ENCODE measurements around the gene GPD2. TPM values are rescaled to one million over a fixed set of nuclear protein-coding genes. Genes with fewer than 3 reads are reported as not detected.

Gene GPD2
- 48.6 and 49.7 TPM in 2 replicates for total RNA-seq

DNA sequence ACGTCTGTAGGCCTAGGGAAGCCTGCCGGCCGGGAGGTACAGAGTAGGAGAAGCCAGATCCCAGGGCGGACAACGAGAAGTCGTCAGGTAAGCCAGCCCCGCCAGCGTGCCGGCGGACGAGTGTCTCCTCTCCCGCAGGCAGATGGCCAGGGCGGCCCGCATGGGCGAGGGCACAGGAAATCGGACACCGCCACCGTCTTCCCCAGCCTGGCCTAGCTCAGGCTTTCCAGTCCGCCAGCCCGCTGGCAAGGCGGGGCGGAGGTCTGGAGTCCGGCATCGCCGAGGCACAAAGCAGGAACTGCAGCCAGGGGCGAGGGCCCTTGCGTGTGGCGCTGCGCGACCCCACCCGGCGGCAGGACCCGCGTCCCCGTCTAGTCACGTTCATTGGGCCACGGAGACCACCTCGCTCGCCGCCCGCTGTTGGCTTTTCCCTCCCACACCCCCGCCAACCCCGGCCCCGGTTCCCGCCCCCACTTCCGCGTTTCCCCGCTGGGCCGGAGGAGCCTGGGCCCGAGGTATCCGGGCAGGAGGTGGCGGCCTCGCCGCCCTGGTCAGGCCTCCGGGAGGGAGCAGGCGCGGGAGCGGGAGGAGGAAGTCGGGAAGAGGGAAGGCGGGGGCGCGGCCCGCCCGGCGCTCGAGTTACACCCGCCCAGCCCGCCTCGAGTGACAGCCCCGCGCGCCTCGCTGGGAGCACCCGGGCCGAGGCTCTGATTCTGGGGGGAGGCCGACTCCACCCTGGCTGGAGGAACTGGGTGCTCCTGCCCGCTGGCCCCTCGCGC, at the start of gene GPD2:
Gene GPD2, plus strand, starts transcription at position 662 of the 779 bp plus-strand sequence. CDS start 39,727 bp downstream, outside the sequence.

Other genes with a start within 250 kb of the GPD2 start
- gene NR4A2, start 103.7 kb upstream of the GPD2 start, total RNA-seq: 0.49 TPM in 2 replicates

Measured in hair follicle dermal papilla cell (primary cell).